Uterus (tissue), 2 donors: Measurements from ENCODE around the gene GRM5.

Source experiments
- POLR2A ChIP-seq, 2 donors: fragments of 450-650 bp; IDR thresholded peaks; one replicate each; pipeline ENCODE4 v1.6.1; 2016; ENCODE audit warnings: antibody characterized with exemption in 2 of 2, mild to moderate bottlenecking in 1 of 2, moderate library complexity in 1 of 2
- TF ChIP-seq, protein P1 (sequence below), 4 experiments: fragments of 200-600 bp in 2 of 4; fragments of 450-650 bp in 2 of 4; sonication (generic) in 2 of 4; IDR thresholded peaks; one replicate each; pipeline ENCODE4 v1.5.1; 2016 to 2019; ENCODE audit warnings: antibody characterized with exemption in 4 of 4, mild to moderate bottlenecking in 2 of 4, moderate library complexity in 1 of 4

GRCh38 chr11:88689548-88690240, 376.1 kb downstream of the GRM5 start:
- TF ChIP-seq, protein P1, sequence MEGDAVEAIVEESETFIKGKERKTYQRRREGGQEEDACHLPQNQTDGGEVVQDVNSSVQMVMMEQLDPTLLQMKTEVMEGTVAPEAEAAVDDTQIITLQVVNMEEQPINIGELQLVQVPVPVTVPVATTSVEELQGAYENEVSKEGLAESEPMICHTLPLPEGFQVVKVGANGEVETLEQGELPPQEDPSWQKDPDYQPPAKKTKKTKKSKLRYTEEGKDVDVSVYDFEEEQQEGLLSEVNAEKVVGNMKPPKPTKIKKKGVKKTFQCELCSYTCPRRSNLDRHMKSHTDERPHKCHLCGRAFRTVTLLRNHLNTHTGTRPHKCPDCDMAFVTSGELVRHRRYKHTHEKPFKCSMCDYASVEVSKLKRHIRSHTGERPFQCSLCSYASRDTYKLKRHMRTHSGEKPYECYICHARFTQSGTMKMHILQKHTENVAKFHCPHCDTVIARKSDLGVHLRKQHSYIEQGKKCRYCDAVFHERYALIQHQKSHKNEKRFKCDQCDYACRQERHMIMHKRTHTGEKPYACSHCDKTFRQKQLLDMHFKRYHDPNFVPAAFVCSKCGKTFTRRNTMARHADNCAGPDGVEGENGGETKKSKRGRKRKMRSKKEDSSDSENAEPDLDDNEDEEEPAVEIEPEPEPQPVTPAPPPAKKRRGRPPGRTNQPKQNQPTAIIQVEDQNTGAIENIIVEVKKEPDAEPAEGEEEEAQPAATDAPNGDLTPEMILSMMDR (IDR thresholded peaks at IDR 0.05): no peak
- TF ChIP-seq POLR2A (IDR thresholded peaks at IDR 0.05): no peak
